Effector CD8-positive, alpha-beta T cell (primary cell): ENCODE measurements around the gene SFT2D3.

Experiments used
- DNase-seq: peaks from one replicate; lab custom pipeline; 2025; lab: John Stamatoyannopoulos, UW
- total RNA-seq, 4 experiments: gene quantifications; one replicate each; lab custom pipeline; 2026; lab: John Stamatoyannopoulos, UW

Gene SFT2D3
- total RNA-seq, result 19.7 to 25.4 (median 22.7) reads per million in 4 experiments

DNA sequence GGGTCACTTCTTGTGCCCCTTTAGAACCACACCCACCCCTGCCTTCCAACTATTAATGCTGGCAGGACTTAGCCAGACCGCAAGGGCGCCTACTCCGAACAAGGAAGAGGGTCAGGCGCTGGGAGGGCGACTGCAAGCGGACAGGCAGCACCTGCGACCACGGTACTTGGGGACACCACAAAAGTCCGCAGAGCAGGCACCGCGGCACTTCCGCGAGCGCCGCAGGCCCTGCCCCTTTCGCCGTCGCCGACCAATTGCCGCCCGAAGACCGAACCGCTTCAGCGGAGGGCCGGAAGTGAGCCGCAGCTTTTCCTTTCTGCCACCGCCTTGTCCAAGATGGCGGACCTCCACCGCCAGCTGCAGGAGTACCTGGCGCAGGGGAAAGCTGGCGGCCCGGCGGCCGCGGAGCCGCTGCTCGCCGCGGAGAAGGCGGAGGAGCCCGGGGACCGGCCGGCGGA is at the start of gene SFT2D3:
Gene SFT2D3, plus strand, starts transcription at position 305 of the 458 bp plus-strand sequence. Its CDS starts 32 bp downstream, at position 337.
- peak; percentile 75 for DNase-seq

DNA sequence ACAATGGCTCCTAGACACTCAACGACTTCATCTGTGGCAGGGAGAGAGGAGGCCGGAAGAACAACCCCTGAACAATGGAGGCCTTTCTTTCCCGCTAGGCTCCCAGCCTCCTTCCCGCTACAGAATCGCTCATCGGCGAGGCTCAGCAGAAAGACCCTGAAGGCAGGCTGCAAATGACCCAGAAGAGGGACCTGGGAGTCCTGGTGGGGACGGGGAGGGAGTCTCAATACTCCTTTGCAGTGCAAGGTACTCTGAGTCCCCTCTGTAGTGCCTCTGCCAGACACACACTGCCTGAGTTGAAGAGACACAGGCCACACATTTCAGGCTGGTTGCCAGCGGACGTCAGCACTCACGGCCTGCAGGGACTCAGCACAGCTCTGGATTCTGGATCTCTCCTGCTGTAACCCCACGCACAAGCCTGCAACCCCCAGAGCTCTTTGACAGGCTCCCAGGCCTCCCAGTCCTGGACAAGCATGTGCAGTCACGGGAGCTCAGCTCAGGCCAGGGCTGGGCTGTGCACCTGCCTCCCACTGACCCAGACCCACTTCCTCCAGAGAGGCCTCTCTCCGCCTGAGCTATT is 49.2 kb upstream of the SFT2D3 start:
- no peak for DNase-seq

DNA sequence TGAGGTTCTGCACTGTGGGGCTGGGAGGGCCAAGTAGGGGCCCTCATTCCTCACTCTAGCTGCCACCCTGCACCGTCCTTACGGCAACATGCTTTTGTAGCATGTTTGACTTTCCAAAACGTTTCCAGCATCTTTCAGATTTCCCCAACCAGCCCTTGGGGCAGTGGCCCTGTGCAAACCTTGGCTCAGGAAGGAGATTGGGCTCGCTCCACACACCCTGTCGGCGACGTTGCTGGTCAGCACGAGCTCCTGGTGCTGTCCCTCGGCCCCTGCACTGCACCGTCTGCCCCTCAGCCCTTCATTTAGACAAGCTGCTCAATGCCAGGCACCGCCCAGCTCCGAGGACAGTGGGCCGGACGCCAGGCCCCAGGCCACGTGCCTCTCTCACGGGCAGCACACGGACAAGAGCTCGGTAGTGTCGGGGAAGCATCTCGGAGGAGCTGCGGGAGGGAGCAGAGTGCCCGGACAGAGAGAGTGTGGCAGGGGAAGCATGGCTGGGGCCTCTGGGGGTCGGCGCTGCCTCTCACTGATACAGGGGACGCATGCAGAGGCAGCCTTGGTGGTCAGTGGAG is 48.4 kb upstream of the SFT2D3 start:
- DNase-seq, result no peak

GRCh38 chr2:127653421-127654083 is 47.7 kb upstream of the SFT2D3 start:
- no peak for DNase-seq

GRCh38 chr2:127654084-127654837 is 47.0 kb upstream of the SFT2D3 start:
- DNase-seq, result no peak

- no peak for DNase-seq
Measured at GRCh38 chr2:127654838-127655175, 46.5 kb upstream of the SFT2D3 start.

GRCh38 chr2:127655209-127656073 is 45.9 kb upstream of the SFT2D3 start:
- DNase-seq, result no peak

GRCh38 chr2:127656569-127657231 is 44.6 kb upstream of the SFT2D3 start:
- DNase-seq, result no peak

DNA sequence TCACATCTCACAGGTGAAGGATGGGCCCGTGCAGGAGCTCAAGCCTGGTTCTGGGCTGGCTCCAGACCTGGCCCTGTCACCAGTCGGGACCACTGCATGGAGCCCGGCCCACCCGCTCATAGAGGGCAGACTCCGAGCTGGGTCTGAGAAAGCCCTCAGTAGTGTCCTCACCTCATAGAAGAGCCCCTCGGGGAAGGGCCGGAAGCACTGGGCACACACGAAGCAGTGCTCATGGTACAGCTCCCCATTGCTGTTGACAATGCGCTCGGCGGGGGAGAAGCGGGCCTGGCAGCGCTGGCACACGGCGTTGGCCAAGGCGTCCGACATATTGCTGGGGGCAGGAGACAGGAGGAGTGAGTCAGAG is 44.1 kb upstream of the SFT2D3 start:
- no peak for DNase-seq

DNA sequence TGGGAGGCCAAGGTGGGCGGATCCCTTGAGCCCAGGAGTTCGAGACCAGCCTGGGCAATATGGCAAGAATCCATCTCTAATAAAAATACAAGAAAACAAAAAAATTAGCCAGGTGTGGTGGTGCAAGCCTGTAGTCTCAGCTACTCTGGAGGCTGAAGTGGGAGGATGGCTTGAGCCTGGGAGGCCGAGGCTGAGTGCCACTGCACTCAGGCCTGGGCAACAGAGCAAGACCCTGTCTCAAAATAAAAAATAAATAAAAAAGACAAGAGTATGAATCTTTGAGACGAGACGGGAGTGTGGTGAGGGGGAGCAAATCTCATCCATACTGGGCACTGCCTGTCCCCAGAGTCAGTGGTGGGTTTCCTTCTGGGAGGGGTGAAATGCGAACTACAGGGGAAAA is 43.2 kb upstream of the SFT2D3 start:
- no peak for DNase-seq

- DNase-seq, result no peak
Measured at GRCh38 chr2:127658641-127659407, 42.5 kb upstream of the SFT2D3 start.

- DNase-seq, result no peak
Measured at GRCh38 chr2:127659408-127660290, 41.6 kb upstream of the SFT2D3 start.

- DNase-seq, result no peak
Measured at GRCh38 chr2:127660291-127660578, 41.1 kb upstream of the SFT2D3 start.

- no peak for DNase-seq
Measured at GRCh38 chr2:127661072-127661649, 40.1 kb upstream of the SFT2D3 start.

- no peak for DNase-seq
Measured at GRCh38 chr2:127661949-127662510, 39.3 kb upstream of the SFT2D3 start.

GRCh38 chr2:127662937-127663565 is 38.2 kb upstream of the SFT2D3 start:
- DNase-seq, result no peak

DNA sequence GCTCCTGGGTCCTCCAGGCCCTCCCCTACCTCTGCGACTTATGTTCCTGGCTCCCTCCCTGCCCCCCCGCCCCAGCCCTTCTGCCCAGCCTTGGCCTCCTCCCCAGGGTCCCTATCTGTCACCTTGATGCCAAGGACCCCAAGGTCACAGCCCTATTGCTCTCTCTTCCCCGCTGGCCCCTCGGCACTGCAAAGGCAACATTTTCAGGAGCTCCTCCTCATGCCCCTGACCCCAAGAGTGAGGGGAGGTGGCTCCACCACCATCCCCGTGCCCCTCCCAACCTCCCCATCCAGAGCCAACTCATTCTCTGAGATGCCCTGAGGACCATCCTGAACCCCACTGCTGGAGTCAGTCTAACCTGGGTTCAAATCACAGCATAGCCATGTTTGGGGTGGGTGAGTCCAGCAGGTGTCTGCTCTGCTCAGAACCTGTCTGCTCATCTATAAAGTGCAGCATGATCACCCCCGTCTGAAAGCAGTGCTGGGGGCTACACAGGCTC is 37.7 kb upstream of the SFT2D3 start:
- no peak for DNase-seq
